C4-2B (cell line): Measurements from ENCODE around the gene GTF3C4.

Experiments used
- ZFX ChIP-seq: fragments of 450-650 bp; IDR thresholded peaks from 2 replicates; pipeline ENCODE4 v1.6.1; 2017
- TF ChIP-seq, protein P1 (sequence below): fragments of 450-650 bp; conservative IDR thresholded peaks from 2 replicates; pipeline ENCODE4 v1.5.1; 2017; ENCODE audit warnings: mild to moderate bottlenecking

DNA sequence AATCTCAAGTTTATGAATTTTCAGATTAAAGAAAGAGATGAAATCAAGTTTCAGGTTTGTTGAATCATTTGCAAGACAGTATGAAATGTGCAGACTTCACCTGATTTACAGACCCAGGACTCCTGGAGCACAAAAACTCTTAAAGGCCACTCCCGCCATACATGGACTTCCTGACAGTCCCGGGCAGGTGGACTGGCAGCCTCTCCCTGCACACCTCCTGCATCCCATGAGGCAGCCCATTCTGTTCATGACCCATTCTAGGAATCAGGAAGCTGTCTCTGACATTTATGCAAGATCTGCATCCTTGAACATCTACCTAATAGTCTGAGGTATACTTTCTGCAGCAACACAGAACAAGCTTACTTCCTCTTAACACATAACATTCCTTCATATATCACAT, 6.4 kb upstream of the GTF3C4 start:
- TF ChIP-seq, protein P1, sequence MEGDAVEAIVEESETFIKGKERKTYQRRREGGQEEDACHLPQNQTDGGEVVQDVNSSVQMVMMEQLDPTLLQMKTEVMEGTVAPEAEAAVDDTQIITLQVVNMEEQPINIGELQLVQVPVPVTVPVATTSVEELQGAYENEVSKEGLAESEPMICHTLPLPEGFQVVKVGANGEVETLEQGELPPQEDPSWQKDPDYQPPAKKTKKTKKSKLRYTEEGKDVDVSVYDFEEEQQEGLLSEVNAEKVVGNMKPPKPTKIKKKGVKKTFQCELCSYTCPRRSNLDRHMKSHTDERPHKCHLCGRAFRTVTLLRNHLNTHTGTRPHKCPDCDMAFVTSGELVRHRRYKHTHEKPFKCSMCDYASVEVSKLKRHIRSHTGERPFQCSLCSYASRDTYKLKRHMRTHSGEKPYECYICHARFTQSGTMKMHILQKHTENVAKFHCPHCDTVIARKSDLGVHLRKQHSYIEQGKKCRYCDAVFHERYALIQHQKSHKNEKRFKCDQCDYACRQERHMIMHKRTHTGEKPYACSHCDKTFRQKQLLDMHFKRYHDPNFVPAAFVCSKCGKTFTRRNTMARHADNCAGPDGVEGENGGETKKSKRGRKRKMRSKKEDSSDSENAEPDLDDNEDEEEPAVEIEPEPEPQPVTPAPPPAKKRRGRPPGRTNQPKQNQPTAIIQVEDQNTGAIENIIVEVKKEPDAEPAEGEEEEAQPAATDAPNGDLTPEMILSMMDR: no peak
- no peak for TF ChIP-seq ZFX
